CD4-positive, alpha-beta T cell (primary cell): ENCODE data around the gene PHYKPL. TPM values are rescaled to one million over a fixed set of nuclear protein-coding genes. Genes with fewer than 3 reads are reported as not detected.

Source experiments
- ATAC-seq: fragments of 200-7000 bp; cut with Tn5 transposase; one replicate; pipeline ENCODE4 v1.10.0; 2022; ENCODE audit warnings: mild to moderate bottlenecking; ENCODE audit not compliant: poor library complexity
- CTCF ChIA-PET: fragments of 350-600 bp; sonication (Branson Sonifier 250); formaldehyde crosslinking; loops from one replicate; lab custom pipeline; 2021; ENCODE audit warnings: antibody characterized with exemption, inconsistent platforms; lab: Charles Lee
- POLR2A ChIA-PET: fragments of 350-600 bp; sonication (Branson Sonifier 250); formaldehyde crosslinking; loops from one replicate; lab custom pipeline; 2021; ENCODE audit warnings: antibody characterized with exemption, inconsistent platforms; lab: Charles Lee
- DNase-seq, 14 experiments: peaks; one replicate each; pipeline ENCODE4 v3.0.0-alpha.2; 2013 to 2020; ENCODE audit warnings: mixed read lengths in 2 of 14
- H3K27ac ChIP-seq, 2 donors: one replicate each; pipeline versions ENCODE4 v1.5.1 to v1.7.0; 2013; ENCODE audit warnings: low read length in 2 of 2, low read depth in 1 of 2, mild to moderate bottlenecking in 1 of 2
- H3K27me3 ChIP-seq, 2 experiments: 1 replicate in 1 of 2; 2 replicates in 1 of 2; pipeline versions ENCODE4 v1.6.1 to v1.7.0; 2013; ENCODE audit warnings: low read length in 2 of 2, control low read depth in 1 of 2, mild to moderate bottlenecking in 1 of 2, moderate library complexity in 1 of 2; ENCODE audit not compliant: insufficient read depth in 2 of 2, control insufficient read depth in 1 of 2
- H3K36me3 ChIP-seq: one replicate; pipeline ENCODE4 v1.6.1; 2013; ENCODE audit warnings: low read length, control low read depth; ENCODE audit not compliant: insufficient read depth
- H3K4me1 ChIP-seq: one replicate; pipeline ENCODE4 v1.6.1; 2013; ENCODE audit warnings: low read length, control low read depth; ENCODE audit not compliant: insufficient read depth
- H3K4me3 ChIP-seq: one replicate; pipeline ENCODE4 v1.5.1; 2013; ENCODE audit warnings: mild to moderate bottlenecking, low read length, moderate library complexity
- H3K9me3 ChIP-seq, 2 experiments: 1 replicate in 1 of 2; 2 replicates in 1 of 2; pipeline versions ENCODE4 v1.6.1 to v1.7.0; 2013; ENCODE audit warnings: low read length in 2 of 2, mild to moderate bottlenecking in 2 of 2, control low read depth in 1 of 2, moderate library complexity in 1 of 2; ENCODE audit not compliant: control insufficient read depth in 1 of 2, insufficient read depth in 1 of 2
- H3K27ac Mint-ChIP-seq: one replicate; pipeline ENCODE4 v1.8.0; 2020; ENCODE audit warnings: mixed read lengths
- H3K27me3 Mint-ChIP-seq: one replicate; pipeline ENCODE4 v1.8.0; 2021; ENCODE audit warnings: mixed read lengths
- H3K36me3 Mint-ChIP-seq: one replicate; pipeline ENCODE4 v1.8.0; 2021; ENCODE audit warnings: low read depth, mixed read lengths
- H3K4me1 Mint-ChIP-seq: one replicate; pipeline ENCODE4 v1.8.0; 2021; ENCODE audit warnings: low read depth, mixed read lengths
- H3K4me3 Mint-ChIP-seq: one replicate; pipeline ENCODE4 v1.8.0; 2020; ENCODE audit warnings: mild to moderate bottlenecking, mixed read lengths
- H3K9me3 Mint-ChIP-seq: one replicate; pipeline ENCODE4 v1.8.0; 2020; ENCODE audit warnings: mixed read lengths
- CTCF ChIP-seq: fragments of 200-600 bp; IDR thresholded peaks from one replicate; pipeline ENCODE4 v1.8.0; 2022; ENCODE audit warnings: antibody characterized with exemption, mild to moderate bottlenecking
- intact Hi-C, 2 experiments: fragments of 100-400 bp; cut with DNase I in 1 of 2; cut with micrococcal nuclease in 1 of 2; formaldehyde crosslinking; loops; one replicate each; pipeline versions ENCODE4 v1.15.1 to v1.9.0; 2023 to 2025; cut with DNase I, micrococcal nuclease
- total RNA-seq, 174 experiments: library from RNA in 2 of 174; stranded (reverse) in 2 of 174; gene quantifications; one replicate each; pipeline ENCODE4 v1.2.3 and lab custom pipeline; 2021 to 2026

Gene PHYKPL
- total RNA-seq, 2 experiments from 2014 or later = 90.9 to 92.8 TPM

GRCh38 chr5:178246624-178247279, 14.2 kb upstream of the PHYKPL start:
- no peaks in the 10 kb centered on the region for H3K36me3 ChIP-seq
- no peaks in the 10 kb centered on the region for H3K9me3 Mint-ChIP-seq
- no peaks in the 10 kb centered on the region for H3K27me3 ChIP-seq
- H3K4me3 Mint-ChIP-seq = no peak overlapping the region
- H3K27me3 Mint-ChIP-seq = no peaks in the 10 kb centered on the region
- no peak overlapping the region for H3K4me3 ChIP-seq
- no peaks in the 10 kb centered on the region for H3K36me3 Mint-ChIP-seq
- H3K27ac ChIP-seq = no peak overlapping the region
- H3K27ac Mint-ChIP-seq = no peak overlapping the region
- intact Hi-C loops = no loop called here
- peaks cover 32% of the 10 kb centered on the region for H3K4me1 ChIP-seq
- no peak for DNase-seq
- no peak for ATAC-seq
- no peak for TF ChIP-seq CTCF
- no peaks in the 10 kb centered on the region for H3K9me3 ChIP-seq
- POLR2A ChIA-PET = no interaction called here
- peaks cover 5% of the 10 kb centered on the region for H3K4me1 Mint-ChIP-seq
- CTCF ChIA-PET = no interaction called here

DNA sequence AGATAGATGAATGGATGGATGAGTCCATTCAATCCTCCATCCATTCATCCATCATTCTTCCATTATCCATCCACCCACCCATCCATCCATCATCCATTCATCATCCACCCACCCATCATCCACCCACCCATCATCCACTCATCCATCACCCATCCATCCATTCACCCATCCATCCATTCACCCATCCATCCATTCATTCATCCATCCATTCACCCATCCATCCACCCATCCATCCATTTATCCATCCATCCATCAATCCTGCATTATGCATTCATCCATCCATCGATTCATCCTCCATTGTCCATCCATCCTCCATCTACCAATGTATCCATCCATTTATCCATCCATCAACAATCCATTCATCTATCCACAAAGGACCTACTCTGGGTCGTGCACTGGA, 12.8 kb upstream of the PHYKPL start:
- intact Hi-C loops = no loop called here
- no peak for TF ChIP-seq CTCF
- Mint-ChIP-seq H3K4me1 (peaks cover 14% of the 10 kb centered on the region), H3K27ac (no peak overlapping the region), H3K9me3 (no peaks in the 10 kb centered on the region), H3K4me3 (no peak overlapping the region), H3K27me3 (no peaks in the 10 kb centered on the region), H3K36me3 (no peaks in the 10 kb centered on the region)
- H3K27me3 ChIP-seq = no peaks in the 10 kb centered on the region
- no peaks in the 10 kb centered on the region for H3K9me3 ChIP-seq
- no peak for ATAC-seq
- POLR2A ChIA-PET = no interaction called here
- no peaks in the 10 kb centered on the region for H3K36me3 ChIP-seq
- CTCF ChIA-PET = no interaction called here
- H3K4me1 ChIP-seq = peaks cover 45% of the 10 kb centered on the region
- no peak overlapping the region for H3K27ac ChIP-seq
- no peak overlapping the region for H3K4me3 ChIP-seq
- no peak for DNase-seq

DNA sequence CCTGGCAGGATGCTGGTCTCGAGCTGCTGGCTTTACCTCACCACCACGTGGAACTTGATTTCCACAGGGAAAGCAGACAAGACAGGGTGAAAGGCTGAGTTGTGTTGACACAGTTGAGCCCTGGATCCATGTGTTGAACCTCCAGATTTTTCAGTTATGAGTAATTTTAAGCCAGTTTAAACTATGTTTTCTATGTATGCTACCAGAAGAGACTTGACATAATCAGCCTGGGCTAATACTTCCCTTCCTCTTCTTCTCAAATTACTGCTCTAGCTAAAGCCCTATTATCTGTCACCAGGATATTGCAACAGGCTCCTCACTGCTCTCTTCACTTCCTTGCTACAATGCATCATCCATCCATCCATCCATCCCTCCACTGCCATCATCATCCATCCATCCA, 12.0 kb upstream of the PHYKPL start:
- no peak overlapping the region for H3K4me3 ChIP-seq
- no peak for TF ChIP-seq CTCF
- Mint-ChIP-seq H3K9me3 (no peaks in the 10 kb centered on the region), H3K36me3 (no peaks in the 10 kb centered on the region), H3K4me3 (no peak overlapping the region), H3K4me1 (peaks cover 19% of the 10 kb centered on the region), H3K27ac (no peak overlapping the region), H3K27me3 (no peaks in the 10 kb centered on the region)
- ChIA-PET CTCF (no interaction called here), POLR2A (no interaction called here)
- intact Hi-C loops = no loop called here
- H3K36me3 ChIP-seq = no peaks in the 10 kb centered on the region
- ATAC-seq = no peak
- no peaks in the 10 kb centered on the region for H3K9me3 ChIP-seq
- no peak for DNase-seq
- no peaks in the 10 kb centered on the region for H3K27me3 ChIP-seq
- H3K27ac ChIP-seq = no peak overlapping the region
- H3K4me1 ChIP-seq = peaks cover 45% of the 10 kb centered on the region
